Measurements from ENCODE around the gene TC2N. TPM values are rescaled to one million over a fixed set of nuclear protein-coding genes. Genes with fewer than 3 reads are reported as not detected.

TC2N gene
- total and polyA plus RNA-seq, 9 of the 15 experiments (the other 6 are each of a cell fraction or from before 2014, with no cell fraction given): 2.0 to 12.5 (median 7.3) TPM

- CTCF ChIA-PET (ENCODE audit: low intra/inter-chr PET ratio): no interaction called here
- no peak for TF ChIP-seq ZNF583 (CRISPR knock-in tag; IDR thresholded peaks at IDR 0.05)
- TF ChIP-seq NR3C1 (CRISPR knock-in tag; IDR thresholded peaks at IDR 0.05): no peak
- TF ChIP-seq NELFE (IDR thresholded peaks at IDR 0.05; ENCODE audit: insufficient read depth, insufficient read length): no peak
- TF ChIP-seq TAF1 (IDR thresholded peaks at IDR 0.05; ENCODE audit: control insufficient read depth, extremely low read depth, insufficient read depth, low read length, severe bottlenecking): no peak
- TF ChIP-seq TRIM25 (IDR thresholded peaks at IDR 0.05; ENCODE audit: borderline replicate concordance): no peak
- no peak for TF ChIP-seq KAT7 (CRISPR knock-in tag; IDR thresholded peaks at IDR 0.05; ENCODE audit: borderline replicate concordance)
- no peak for TF ChIP-seq MITF (IDR thresholded peaks at IDR 0.05)
- TF ChIP-seq MGA (IDR thresholded peaks at IDR 0.05): no peak
- TF ChIP-seq TFAM (CRISPR knock-in tag; conservative IDR thresholded peaks at IDR 0.05): no peak
Observed at GRCh38 chr14:91749868-91750267, 117.5 kb downstream of the TC2N start.

More at GRCh38 chr14:91749868-91750267, 117.5 kb downstream of the TC2N start:
- no peaks in the 10 kb centered on the region for H3K79me2 ChIP-seq (ENCODE audit: control insufficient read depth, insufficient read depth, low read length)
- H2AFZ ChIP-seq (ENCODE audit: low read depth, low read length): no peak overlapping the region
- no peak overlapping the region for H3K4me3 ChIP-seq
- H3K36me3 ChIP-seq (ENCODE audit: control insufficient read depth, insufficient read depth, low read length): no peaks in the 10 kb centered on the region
- no peaks in the 10 kb centered on the region for H3K9me3 ChIP-seq (replicated peaks; ENCODE audit: control insufficient read depth, insufficient read depth, low read depth, low read length)
- BruUV-seq (replicated peaks): no TSS peak
- no peaks in the 10 kb centered on the region for H4K20me1 ChIP-seq (replicated peaks; ENCODE audit: control insufficient read depth, insufficient read depth, low read length)
- DNase-seq (ENCODE audit: extremely low read depth in 1 of 4, low spot score in 3 of 4) (no peak), FAIRE-seq (no peak), ATAC-seq (no peak)
- H3K27me3 ChIP-seq (ENCODE audit: control insufficient read depth in 2 of 2, insufficient read depth in 2 of 2, low read length in 2 of 2): no peaks in the 10 kb centered on the region
- POLR2A ChIA-PET: no interaction called here
- H3K4me2 ChIP-seq (ENCODE audit: insufficient read depth, low read length): no peak overlapping the region
- H3K4me1 ChIP-seq (replicated peaks in 1 of 2; ENCODE audit: control insufficient read depth in 2 of 2, insufficient read depth in 2 of 2, low read length in 2 of 2): no peaks in the 10 kb centered on the region; a peak in 1 of 5 replicates
- intact Hi-C loops (cut with micrococcal nuclease) (no loop called here), in situ Hi-C loops (cut with MboI) (no loop called here)
- H3K9me1 ChIP-seq (ENCODE audit: control insufficient read depth, insufficient read depth, low read length): no peaks in the 10 kb centered on the region
- 20% methylated on average over 2 of the region's 2 CpGs for WGBS (ENCODE audit: insufficient coverage, low coverage, missing lambda C conversion rate)
- no peak overlapping the region for H3K27ac ChIP-seq (ENCODE audit: extremely low read depth, low read depth, low read length)
- no peak overlapping the region for H3K9ac ChIP-seq (ENCODE audit: insufficient read depth in 1 of 2, low read depth in 2 of 2, low read length in 2 of 2)
